Lung (tissue), 12 donors: ENCODE measurements around the gene STRIT1. TPM values are rescaled to one million over a fixed set of nuclear protein-coding genes. Genes with fewer than 3 reads are reported as not detected.

ENCODE experiments used
- ATAC-seq: fragments of 200-7000 bp; cut with Tn5 transposase; one replicate; pipeline ENCODE4 v1.9.1; 2020; ENCODE audit warnings: moderate number of reproducible peaks; ENCODE audit not compliant: insufficient read depth, low FRiP score
- DNase-seq, 3 donors: peaks; one replicate each; pipeline ENCODE4 v3.0.0-alpha.2; 2013 to 2017
- H3K27ac ChIP-seq, 2 donors: one replicate each; pipeline ENCODE4 v1.5.1; 2013; ENCODE audit warnings: mild to moderate bottlenecking in 2 of 2, moderate library complexity in 2 of 2, control low read depth in 1 of 2, inconsistent platforms in 1 of 2, low read depth in 1 of 2, low read length in 1 of 2
- H3K27me3 ChIP-seq, 3 donors: one replicate each; pipeline ENCODE4 v1.5.1; 2013; ENCODE audit warnings: low read length in 2 of 3; ENCODE audit not compliant: control insufficient read depth in 3 of 3, insufficient read depth in 3 of 3
- H3K36me3 ChIP-seq, 4 donors: one replicate each; pipeline ENCODE4 v1.5.1; 2013; ENCODE audit warnings: low read length in 4 of 4, mild to moderate bottlenecking in 1 of 4, moderate library complexity in 1 of 4; ENCODE audit not compliant: control insufficient read depth in 4 of 4, insufficient read depth in 4 of 4
- H3K4me1 ChIP-seq, 5 donors: one replicate each; pipeline ENCODE4 v1.5.1; 2013; ENCODE audit warnings: low read length in 5 of 5, mild to moderate bottlenecking in 2 of 5, moderate library complexity in 1 of 5; ENCODE audit not compliant: control insufficient read depth in 5 of 5, insufficient read depth in 5 of 5
- H3K4me3 ChIP-seq: one replicate; pipeline ENCODE4 v1.5.1; 2013; ENCODE audit warnings: mild to moderate bottlenecking, control low read depth, moderate library complexity
- H3K9ac ChIP-seq, 2 donors: one replicate each; pipeline ENCODE4 v1.5.1; 2013; ENCODE audit warnings: low read length in 2 of 2, control low read depth in 1 of 2; ENCODE audit not compliant: insufficient read depth in 1 of 2
- H3K9me3 ChIP-seq, 4 donors: one replicate each; pipeline ENCODE4 v1.5.1; 2013; ENCODE audit warnings: low read length in 3 of 4, mild to moderate bottlenecking in 1 of 4, moderate library complexity in 1 of 4; ENCODE audit not compliant: control insufficient read depth in 4 of 4, insufficient read depth in 3 of 4
- CTCF ChIP-seq: IDR thresholded peaks from 2 replicates; pipeline ENCODE4 v1.5.1; 2012; ENCODE audit warnings: mild to moderate bottlenecking; ENCODE audit errors: control extremely low read depth, extremely low read depth
- WGBS, 2 donors: extraction: QIAGEN DNeasy Blood & Tissue Kit; methylation state at CpG; one replicate each; pipeline ENCODE4 v1.1.7; 2013; 5-methylcytosine and 5-hydroxymethylcytosine counted together
- polyA plus RNA-seq, 2 donors: library from polyadenylated mRNA; stranded (reverse); fragments of 200-250 nt; gene quantifications; one replicate each; pipeline ENCODE4 v1.2.1, GENCODE V29; 2013
- total RNA-seq, 2 donors: library from RNA; depleted of rRNA in 1 of 2; stranded (reverse); fragments of >200 nt in 1 of 2; gene quantifications; one replicate each; pipeline ENCODE4 v1.2.1, GENCODE V29; 2014 to 2021
- donor health status: control.
- donor health status: control.
- donor health status: Bipolar disorder and iron deficiency.
- donor health status: healthy.
- donor health status: DM: yes; HTN: yes; CAD: no.

The STRIT1 gene
- total and polyA plus RNA-seq, 4 donors, result not detected

- ATAC-seq, result no peak
- Histone ChIP-seq H3K9ac (no peak overlapping the region), H3K4me1 (no peaks in the 10 kb centered on the region), H3K4me3 (no peak overlapping the region), H3K9me3 (peaks cover 0 to 6% (median 2%) of the 10 kb centered on the region in 4 donors), H3K36me3 (no peaks in the 10 kb centered on the region), H3K27ac (no peak overlapping the region), H3K27me3 (no peaks in the 10 kb centered on the region)
- DNase-seq, result no peak
- no peak for TF ChIP-seq CTCF
Observed at GRCh38 chr3:155297100-155297499, 3.6 kb upstream of the STRIT1 start.

GRCh38 chr3:155296413-155296812 is 2.9 kb upstream of the STRIT1 start:
- ATAC-seq (no peak), DNase-seq (no peak)
- Histone ChIP-seq H3K4me1 (no peaks in the 10 kb centered on the region), H3K27me3 (no peaks in the 10 kb centered on the region), H3K36me3 (no peaks in the 10 kb centered on the region), H3K27ac (no peak overlapping the region), H3K9me3 (peaks cover 0 to 6% (median 2%) of the 10 kb centered on the region in 4 donors), H3K9ac (no peak overlapping the region), H3K4me3 (no peak overlapping the region)
- no peak for TF ChIP-seq CTCF

- H3K9me3 ChIP-seq, result peaks cover 0 to 6% (median 2%) of the 10 kb centered on the region in 4 donors
- no peaks in the 10 kb centered on the region for H3K4me1 ChIP-seq
- no peak overlapping the region for H3K27ac ChIP-seq
- DNase-seq, result no peak
- no peaks in the 10 kb centered on the region for H3K36me3 ChIP-seq
- TF ChIP-seq CTCF, result no peak
- no peak for ATAC-seq
- no peaks in the 10 kb centered on the region for H3K27me3 ChIP-seq
- no peak overlapping the region for H3K4me3 ChIP-seq
- no peak overlapping the region for H3K9ac ChIP-seq
- WGBS, 2 donors, result 91 to 95% methylated on average over 2 of the region's 2 CpGs
Observed at GRCh38 chr3:155292693-155293092, 790 bp downstream of the STRIT1 start.

- TF ChIP-seq CTCF, result no peak
- Histone ChIP-seq H3K9ac (no peak overlapping the region), H3K27me3 (no peaks in the 10 kb centered on the region), H3K9me3 (peaks cover 0 to 6% (median 2%) of the 10 kb centered on the region in 4 donors), H3K36me3 (no peaks in the 10 kb centered on the region), H3K4me3 (no peak overlapping the region), H3K4me1 (no peaks in the 10 kb centered on the region), H3K27ac (no peak overlapping the region)
- peak in 1 of 3 donors; percentile 26 for DNase-seq
- 55 to 87% methylated on average over 1 of the region's 1 CpG for WGBS, 2 donors
- no peak for ATAC-seq
Observed at GRCh38 chr3:155292133-155292532, 1.4 kb downstream of the STRIT1 start.
